Peyer's patch (tissue), 4 donors: ENCODE data around the gene ERC2. TPM values are rescaled to one million over a fixed set of nuclear protein-coding genes. Genes with fewer than 3 reads are reported as not detected.

ENCODE experiments used
- DNase-seq, 3 donors: peaks; one replicate each; pipeline ENCODE4 v3.0.0-alpha.2; 2017 to 2019
- H3K27ac ChIP-seq, 4 donors: fragments of 200-600 bp; sonication (generic); one replicate each; pipeline ENCODE4 v1.5.1; 2016 to 2019
- H3K27me3 ChIP-seq, 2 donors: fragments of 200-600 bp; sonication (generic); one replicate each; pipeline ENCODE4 v1.5.1; 2019
- H3K36me3 ChIP-seq, 3 donors: fragments of 200-600 bp; sonication (generic); one replicate each; pipeline ENCODE4 v1.5.1; 2016 to 2019
- H3K4me1 ChIP-seq, 4 donors: fragments of 200-600 bp; sonication (generic); one replicate each; pipeline ENCODE4 v1.5.1; 2016 to 2019
- H3K4me3 ChIP-seq, 4 donors: fragments of 200-600 bp; sonication (generic); 1 replicate in 3 of 4; 2 replicates in 1 of 4; pipeline ENCODE4 v1.5.1; 2016 to 2019; ENCODE audit warnings: mild to moderate bottlenecking in 1 of 4
- H3K9me3 ChIP-seq, 4 donors: fragments of 200-600 bp; sonication (generic); one replicate each; pipeline ENCODE4 v1.5.1; 2016 to 2019; ENCODE audit warnings: mild to moderate bottlenecking in 1 of 4
- POLR2A ChIP-seq, 2 donors: fragments of 450-650 bp; IDR thresholded peaks; one replicate each; pipeline ENCODE4 v1.5.1; 2017; ENCODE audit warnings: antibody characterized with exemption in 2 of 2, mild to moderate bottlenecking in 2 of 2, moderate library complexity in 2 of 2
- total RNA-seq, 4 donors: library from RNA; depleted of rRNA; stranded (reverse); fragments of >200 nt; gene quantifications; one replicate each; pipeline ENCODE4 v1.1.0, GENCODE V29; 2016
- TF ChIP-seq, protein P1 (sequence below), 6 experiments: fragments of 450-650 bp in 4 of 6; fragments of 200-600 bp in 2 of 6; sonication (generic) in 1 of 6; IDR thresholded peaks; one replicate each; pipeline ENCODE4 v1.5.1; 2017 to 2019; ENCODE audit warnings: antibody characterized with exemption in 6 of 6, mild to moderate bottlenecking in 3 of 6, moderate library complexity in 1 of 6

ERC2 gene
- total RNA-seq, 4 donors from 2014 or later: 0.18 to 0.83 TPM; not detected in 2

DNA sequence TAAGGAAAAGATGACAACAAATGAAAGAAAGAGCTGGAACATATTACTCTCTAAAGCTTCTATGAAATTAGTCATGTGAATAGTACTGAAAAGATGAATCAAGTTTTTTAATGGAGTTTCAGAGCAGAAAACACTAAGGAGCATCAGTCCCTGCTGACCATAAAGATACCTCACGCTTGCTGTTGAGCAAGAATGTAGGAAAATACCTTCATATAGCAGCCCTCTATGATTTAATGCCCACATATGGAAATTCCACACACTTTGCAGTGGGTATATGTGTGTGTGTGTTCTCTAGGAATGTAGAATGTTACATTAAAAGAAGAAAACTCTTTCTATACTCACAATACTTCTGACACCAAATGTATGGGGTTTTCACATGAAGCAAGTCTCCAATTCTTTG lies 355.0 kb downstream of the ERC2 start:
- no peak overlapping the region for H3K27ac ChIP-seq
- no peak overlapping the region for H3K4me3 ChIP-seq
- no peak for DNase-seq
- H3K4me1 ChIP-seq: no peaks in the 10 kb centered on the region
- H3K27me3 ChIP-seq: no peaks in the 10 kb centered on the region
- TF ChIP-seq POLR2A (IDR thresholded peaks at IDR 0.05): no peak
- TF ChIP-seq, protein P1, sequence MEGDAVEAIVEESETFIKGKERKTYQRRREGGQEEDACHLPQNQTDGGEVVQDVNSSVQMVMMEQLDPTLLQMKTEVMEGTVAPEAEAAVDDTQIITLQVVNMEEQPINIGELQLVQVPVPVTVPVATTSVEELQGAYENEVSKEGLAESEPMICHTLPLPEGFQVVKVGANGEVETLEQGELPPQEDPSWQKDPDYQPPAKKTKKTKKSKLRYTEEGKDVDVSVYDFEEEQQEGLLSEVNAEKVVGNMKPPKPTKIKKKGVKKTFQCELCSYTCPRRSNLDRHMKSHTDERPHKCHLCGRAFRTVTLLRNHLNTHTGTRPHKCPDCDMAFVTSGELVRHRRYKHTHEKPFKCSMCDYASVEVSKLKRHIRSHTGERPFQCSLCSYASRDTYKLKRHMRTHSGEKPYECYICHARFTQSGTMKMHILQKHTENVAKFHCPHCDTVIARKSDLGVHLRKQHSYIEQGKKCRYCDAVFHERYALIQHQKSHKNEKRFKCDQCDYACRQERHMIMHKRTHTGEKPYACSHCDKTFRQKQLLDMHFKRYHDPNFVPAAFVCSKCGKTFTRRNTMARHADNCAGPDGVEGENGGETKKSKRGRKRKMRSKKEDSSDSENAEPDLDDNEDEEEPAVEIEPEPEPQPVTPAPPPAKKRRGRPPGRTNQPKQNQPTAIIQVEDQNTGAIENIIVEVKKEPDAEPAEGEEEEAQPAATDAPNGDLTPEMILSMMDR (IDR thresholded peaks at IDR 0.05): no peak
- no peaks in the 10 kb centered on the region for H3K9me3 ChIP-seq
- H3K36me3 ChIP-seq: no peaks in the 10 kb centered on the region

DNA sequence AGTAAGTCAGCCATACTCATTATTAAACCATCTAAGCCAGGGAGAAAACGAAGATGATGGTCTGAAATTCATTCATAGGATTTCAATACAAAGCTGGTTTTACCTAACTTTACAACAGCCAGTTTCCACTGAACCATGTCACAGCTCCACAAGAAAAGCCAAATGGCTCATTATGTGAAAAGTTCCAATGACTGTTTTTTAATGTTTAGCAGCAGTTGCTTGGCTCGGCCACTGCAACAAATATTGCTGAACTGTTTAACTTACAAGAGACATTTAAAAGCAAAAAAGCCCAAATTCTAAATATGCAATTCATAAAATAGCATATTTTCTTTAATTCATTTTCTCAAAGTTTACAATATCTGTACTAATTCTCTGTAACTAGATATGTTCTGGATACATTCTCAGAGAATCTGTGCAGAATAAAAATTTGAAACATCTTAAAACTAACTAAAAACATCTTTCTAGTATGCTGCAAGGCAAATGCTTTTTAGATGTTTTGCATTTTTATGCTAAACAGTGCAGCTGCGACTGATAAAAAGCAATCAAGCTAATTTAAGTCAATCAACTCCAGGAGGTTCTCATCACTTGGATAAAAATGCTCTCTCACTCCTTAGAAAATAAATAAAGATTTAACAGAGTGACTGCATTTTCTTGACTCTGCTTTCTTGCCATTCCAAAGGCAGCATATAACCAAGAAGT lies 356.5 kb downstream of the ERC2 start:
- H3K27me3 ChIP-seq: no peaks in the 10 kb centered on the region
- H3K4me1 ChIP-seq: no peaks in the 10 kb centered on the region
- TF ChIP-seq, protein P1 (IDR thresholded peaks at IDR 0.05): no peak
- TF ChIP-seq POLR2A (IDR thresholded peaks at IDR 0.05): no peak
- no peak for DNase-seq
- no peaks in the 10 kb centered on the region for H3K36me3 ChIP-seq
- no peaks in the 10 kb centered on the region for H3K9me3 ChIP-seq
- H3K27ac ChIP-seq: no peak overlapping the region
- H3K4me3 ChIP-seq: no peak overlapping the region

DNA sequence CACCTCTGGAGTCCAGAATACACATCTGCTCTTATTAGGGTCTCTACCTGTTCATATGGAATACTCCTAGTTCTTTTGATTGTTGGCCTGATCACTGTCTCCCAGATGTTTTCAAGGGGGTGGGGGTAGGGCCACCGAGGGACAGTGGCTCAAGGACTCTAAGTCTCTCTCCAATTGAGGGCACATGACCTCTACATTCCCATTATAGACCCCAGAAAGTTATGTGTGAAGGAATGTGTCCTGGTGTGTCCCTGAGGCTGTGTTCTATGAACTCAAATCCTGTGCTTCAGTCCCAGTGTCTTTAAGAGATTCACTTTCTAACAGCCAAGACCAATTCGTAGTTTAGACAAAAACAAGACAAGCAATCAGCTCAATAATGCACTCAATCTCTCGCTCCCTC lies 357.4 kb downstream of the ERC2 start:
- Histone ChIP-seq H3K9me3 (no peaks in the 10 kb centered on the region), H3K36me3 (no peaks in the 10 kb centered on the region), H3K4me1 (no peaks in the 10 kb centered on the region), H3K27ac (no peak overlapping the region), H3K27me3 (no peaks in the 10 kb centered on the region), H3K4me3 (no peak overlapping the region)
- no peak for DNase-seq
- TF ChIP-seq, protein P1 (IDR thresholded peaks at IDR 0.05): no peak
- TF ChIP-seq POLR2A (IDR thresholded peaks at IDR 0.05): no peak

DNA sequence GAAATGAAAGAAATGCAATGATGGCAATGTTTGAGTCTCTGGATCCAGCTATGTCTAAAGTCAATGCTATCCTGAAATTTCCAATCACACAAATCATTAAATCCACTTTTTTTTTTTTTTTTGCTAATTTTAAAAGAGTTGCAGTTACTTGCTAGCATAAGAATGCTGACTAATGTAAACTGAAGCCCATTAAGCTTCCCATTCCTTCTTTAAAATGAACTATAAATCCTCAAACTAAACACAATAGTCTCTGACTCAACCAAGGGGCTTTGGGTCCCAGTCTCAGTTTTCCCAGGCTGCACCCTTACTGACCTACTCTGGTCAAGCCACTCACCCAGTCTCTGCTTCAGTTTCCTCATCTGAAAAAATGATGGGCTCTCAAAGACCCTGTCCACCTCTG lies 361.1 kb downstream of the ERC2 start:
- Histone ChIP-seq H3K4me1 (no peaks in the 10 kb centered on the region), H3K27ac (no peak overlapping the region), H3K4me3 (no peak overlapping the region), H3K36me3 (no peaks in the 10 kb centered on the region), H3K9me3 (no peaks in the 10 kb centered on the region), H3K27me3 (no peaks in the 10 kb centered on the region)
- TF ChIP-seq, protein P1 (IDR thresholded peaks at IDR 0.05): no peak
- no peak for TF ChIP-seq POLR2A (IDR thresholded peaks at IDR 0.05)
- no peak for DNase-seq

DNA sequence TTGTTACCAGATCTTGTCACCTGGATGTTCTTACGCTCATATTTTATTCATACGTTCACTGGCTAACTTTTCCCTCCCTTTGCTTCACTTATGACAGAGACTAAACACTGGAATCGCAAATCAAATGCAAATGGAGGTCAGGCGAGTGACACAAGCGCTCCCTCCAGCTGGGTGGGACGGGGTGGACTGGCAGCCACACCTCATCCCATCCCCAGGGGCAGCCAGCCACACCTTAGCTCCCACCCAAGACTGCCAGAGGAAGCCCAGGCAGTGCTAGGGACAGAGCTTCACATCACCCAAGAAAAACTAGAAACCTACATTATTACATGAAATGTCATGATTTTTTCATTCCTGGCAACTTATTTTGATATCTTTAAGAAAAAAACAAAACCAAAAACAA lies 366.2 kb downstream of the ERC2 start:
- Histone ChIP-seq H3K4me3 (no peak overlapping the region), H3K9me3 (no peaks in the 10 kb centered on the region), H3K4me1 (no peaks in the 10 kb centered on the region), H3K27ac (no peak overlapping the region), H3K27me3 (no peaks in the 10 kb centered on the region), H3K36me3 (no peaks in the 10 kb centered on the region)
- TF ChIP-seq, protein P1 (IDR thresholded peaks at IDR 0.05): no peak
- no peak for TF ChIP-seq POLR2A (IDR thresholded peaks at IDR 0.05)
- no peak for DNase-seq

DNA sequence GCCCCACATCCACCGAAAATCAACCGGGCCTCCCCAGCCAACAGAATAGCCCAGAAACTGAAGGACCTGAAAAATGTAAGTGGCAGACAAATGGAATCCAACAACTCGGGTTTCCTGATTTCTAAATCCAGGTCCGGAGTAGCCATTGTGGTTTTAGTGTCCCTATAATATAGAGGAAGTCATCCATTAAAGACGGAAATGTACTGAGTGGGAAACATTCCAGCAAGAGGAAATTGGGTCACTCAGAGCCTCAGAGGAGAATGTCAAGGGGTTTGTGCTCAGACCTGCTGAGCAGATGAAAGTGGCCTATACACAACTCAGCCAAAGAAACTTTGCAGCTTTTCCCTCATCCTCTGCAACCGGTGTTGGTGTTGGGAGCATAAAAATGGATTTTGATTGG lies 366.7 kb downstream of the ERC2 start:
- H3K27ac ChIP-seq: no peak overlapping the region
- TF ChIP-seq, protein P1 (IDR thresholded peaks at IDR 0.05): no peak
- TF ChIP-seq POLR2A (IDR thresholded peaks at IDR 0.05): no peak
- H3K27me3 ChIP-seq: no peaks in the 10 kb centered on the region
- no peaks in the 10 kb centered on the region for H3K36me3 ChIP-seq
- DNase-seq: no peak
- no peak overlapping the region for H3K4me3 ChIP-seq
- H3K4me1 ChIP-seq: no peaks in the 10 kb centered on the region
- no peaks in the 10 kb centered on the region for H3K9me3 ChIP-seq
